Retinal pigment epithelial cell (primary cell): ENCODE measurements around the gene KLF12.

Source experiments
- DNase-seq: peaks from one replicate; pipeline ENCODE4 v3.0.0-alpha.2; 2010; ENCODE audit warnings: low read depth
- H3K4me3 ChIP-seq: 2 replicates; pipeline ENCODE4 v1.5.1; 2011; ENCODE audit warnings: mild to moderate bottlenecking, low read length, control low read depth, moderate library complexity
- CTCF ChIP-seq: conservative IDR thresholded peaks from 2 replicates; pipeline ENCODE4 v1.5.1; 2011; ENCODE audit warnings: low read depth, low read length, control low read depth, inconsistent platforms

Gene KLF12

GRCh38 chr13:74111901-74112824 is 22.0 kb downstream of the KLF12 start:
- no peak for TF ChIP-seq CTCF
- H3K4me3 ChIP-seq = no peak overlapping the region
- DNase-seq = no peak

- no peak for DNase-seq
- no peak for TF ChIP-seq CTCF
- H3K4me3 ChIP-seq = no peak overlapping the region
Observed at GRCh38 chr13:74111399-74111798, 22.8 kb downstream of the KLF12 start.

- H3K4me3 ChIP-seq = no peak overlapping the region
- no peak for TF ChIP-seq CTCF
- DNase-seq = no peak
Observed at GRCh38 chr13:74110053-74110452, 24.2 kb downstream of the KLF12 start.

- DNase-seq = no peak
- no peak overlapping the region for H3K4me3 ChIP-seq
- TF ChIP-seq CTCF = no peak
Observed at GRCh38 chr13:74107598-74107997, 26.6 kb downstream of the KLF12 start.

- no peak for TF ChIP-seq CTCF
- DNase-seq = no peak
- H3K4me3 ChIP-seq = no peak overlapping the region
Observed at GRCh38 chr13:74105871-74106270, 28.3 kb downstream of the KLF12 start.

- DNase-seq = no peak
- no peak for TF ChIP-seq CTCF
- H3K4me3 ChIP-seq = no peak overlapping the region
Observed at GRCh38 chr13:74104661-74105275, 29.4 kb downstream of the KLF12 start.
